Retinal pigment epithelial cell (primary cell): ENCODE data around the gene FAM221A.

Experiments used
- DNase-seq: peaks from one replicate; pipeline ENCODE4 v3.0.0-alpha.2; 2010; ENCODE audit warnings: low read depth
- H3K4me3 ChIP-seq: 2 replicates; pipeline ENCODE4 v1.5.1; 2011; ENCODE audit warnings: mild to moderate bottlenecking, low read length, control low read depth, moderate library complexity
- TF ChIP-seq, protein P1 (sequence below): conservative IDR thresholded peaks from 2 replicates; pipeline ENCODE4 v1.5.1; 2011; ENCODE audit warnings: low read depth, low read length, control low read depth, inconsistent platforms

Gene FAM221A, protein sequence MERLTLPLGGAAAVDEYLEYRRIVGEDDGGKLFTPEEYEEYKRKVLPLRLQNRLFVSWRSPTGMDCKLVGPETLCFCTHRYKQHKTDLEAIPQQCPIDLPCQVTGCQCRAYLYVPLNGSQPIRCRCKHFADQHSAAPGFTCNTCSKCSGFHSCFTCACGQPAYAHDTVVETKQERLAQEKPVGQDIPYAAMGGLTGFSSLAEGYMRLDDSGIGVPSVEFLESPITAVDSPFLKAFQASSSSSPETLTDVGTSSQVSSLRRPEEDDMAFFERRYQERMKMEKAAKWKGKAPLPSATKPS

DNA sequence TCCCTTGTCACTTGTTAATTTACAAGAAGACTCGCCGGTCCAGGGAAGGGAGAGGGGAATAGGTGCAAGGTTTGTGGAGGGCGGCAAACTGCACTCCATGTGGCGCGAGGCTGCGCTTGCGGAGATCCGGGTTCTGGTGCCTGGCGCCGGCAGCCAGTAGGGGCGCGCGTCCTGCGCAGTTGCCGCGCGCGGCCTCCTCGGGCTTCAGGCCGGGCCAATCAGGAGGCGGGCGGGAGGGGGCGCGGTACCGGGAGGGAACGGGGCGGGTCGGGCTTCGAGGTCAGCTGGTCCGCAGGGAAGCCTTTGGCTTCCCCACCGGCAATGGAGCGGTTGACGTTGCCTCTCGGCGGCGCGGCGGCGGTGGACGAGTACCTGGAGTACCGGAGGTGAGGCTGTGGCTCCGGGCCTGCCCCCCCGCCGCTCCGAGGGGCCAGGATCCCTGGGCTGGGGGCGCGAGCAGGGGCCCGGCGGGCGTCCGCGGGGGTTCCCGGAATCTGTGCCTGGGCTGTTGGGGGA lies at the start of gene FAM221A:
Gene FAM221A, plus strand, starts transcription at position 302 of the 516 bp plus-strand sequence. Its CDS starts 20 bp downstream, at position 322.
- TF ChIP-seq, protein P1, sequence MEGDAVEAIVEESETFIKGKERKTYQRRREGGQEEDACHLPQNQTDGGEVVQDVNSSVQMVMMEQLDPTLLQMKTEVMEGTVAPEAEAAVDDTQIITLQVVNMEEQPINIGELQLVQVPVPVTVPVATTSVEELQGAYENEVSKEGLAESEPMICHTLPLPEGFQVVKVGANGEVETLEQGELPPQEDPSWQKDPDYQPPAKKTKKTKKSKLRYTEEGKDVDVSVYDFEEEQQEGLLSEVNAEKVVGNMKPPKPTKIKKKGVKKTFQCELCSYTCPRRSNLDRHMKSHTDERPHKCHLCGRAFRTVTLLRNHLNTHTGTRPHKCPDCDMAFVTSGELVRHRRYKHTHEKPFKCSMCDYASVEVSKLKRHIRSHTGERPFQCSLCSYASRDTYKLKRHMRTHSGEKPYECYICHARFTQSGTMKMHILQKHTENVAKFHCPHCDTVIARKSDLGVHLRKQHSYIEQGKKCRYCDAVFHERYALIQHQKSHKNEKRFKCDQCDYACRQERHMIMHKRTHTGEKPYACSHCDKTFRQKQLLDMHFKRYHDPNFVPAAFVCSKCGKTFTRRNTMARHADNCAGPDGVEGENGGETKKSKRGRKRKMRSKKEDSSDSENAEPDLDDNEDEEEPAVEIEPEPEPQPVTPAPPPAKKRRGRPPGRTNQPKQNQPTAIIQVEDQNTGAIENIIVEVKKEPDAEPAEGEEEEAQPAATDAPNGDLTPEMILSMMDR: peak; percentile 65
- peak within 1 kb of the TSS; percentile 86 for H3K4me3 ChIP-seq

DNA sequence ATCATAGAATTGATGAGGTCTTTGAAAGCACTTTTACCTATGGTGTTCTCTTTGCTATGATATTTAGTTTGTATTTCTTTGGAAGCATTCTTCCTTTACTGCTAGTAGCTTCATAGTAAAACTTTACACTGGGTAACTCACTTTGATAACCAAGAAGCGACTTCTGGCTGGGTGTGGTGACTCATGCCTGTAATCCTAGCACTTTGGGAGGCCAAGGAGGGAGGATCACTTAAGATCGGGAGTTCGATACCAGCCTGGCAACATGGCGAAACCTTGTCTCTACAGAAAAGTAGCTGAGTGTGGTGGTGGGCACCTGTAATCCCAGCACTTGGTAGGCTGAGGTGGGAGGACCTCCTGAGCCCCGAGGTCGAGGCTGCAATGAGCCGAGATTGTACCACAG lies 46.6 kb upstream of the FAM221A start:
- no peak for DNase-seq
- TF ChIP-seq, protein P1: no peak
- H3K4me3 ChIP-seq: no peak overlapping the region

More for the DNA sequence above, at the start of gene FAM221A:
- DNase-seq: peak; percentile 57

DNA sequence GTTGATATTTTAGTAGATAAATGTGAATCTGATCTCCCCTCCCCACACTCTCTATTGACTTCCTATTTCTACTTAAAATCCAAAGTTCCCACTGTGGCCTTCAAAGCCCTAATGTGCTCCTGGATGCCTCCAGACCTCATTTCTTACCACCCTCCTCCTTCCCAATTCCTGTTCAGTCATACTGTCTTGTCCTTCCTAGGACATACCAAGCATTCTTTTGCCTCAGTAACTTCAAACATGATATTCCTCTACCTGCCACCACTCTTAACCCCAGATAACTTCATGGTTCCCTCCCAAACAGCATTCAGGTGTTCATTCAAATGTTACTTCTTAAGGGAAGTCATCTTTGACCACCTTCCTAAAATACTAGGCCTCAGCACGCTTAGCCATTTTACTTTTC lies 34.2 kb upstream of the FAM221A start:
- no peak overlapping the region for H3K4me3 ChIP-seq
- DNase-seq: no peak
- TF ChIP-seq, protein P1: no peak

DNA sequence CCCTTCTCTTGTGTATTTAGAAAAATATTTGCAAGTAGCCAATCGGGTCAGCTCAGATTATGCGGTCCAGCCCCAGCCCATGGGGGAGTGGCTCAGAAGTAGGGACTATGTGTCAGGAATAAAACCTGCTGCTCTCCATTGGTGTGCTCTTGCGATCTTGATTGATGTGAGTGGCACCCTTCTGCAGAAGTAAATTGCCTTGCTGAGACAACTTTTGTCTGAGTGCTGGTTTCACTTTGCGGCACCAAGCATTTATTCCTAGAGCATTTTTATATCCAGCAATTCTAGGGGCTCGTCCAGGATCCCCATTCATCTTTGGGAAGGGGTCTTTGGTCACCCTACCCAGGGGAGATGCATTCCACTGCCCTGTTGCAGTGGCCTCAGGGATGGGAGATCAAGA lies 26.1 kb upstream of the FAM221A start:
- TF ChIP-seq, protein P1: no peak
- DNase-seq: no peak
- no peak overlapping the region for H3K4me3 ChIP-seq

DNA sequence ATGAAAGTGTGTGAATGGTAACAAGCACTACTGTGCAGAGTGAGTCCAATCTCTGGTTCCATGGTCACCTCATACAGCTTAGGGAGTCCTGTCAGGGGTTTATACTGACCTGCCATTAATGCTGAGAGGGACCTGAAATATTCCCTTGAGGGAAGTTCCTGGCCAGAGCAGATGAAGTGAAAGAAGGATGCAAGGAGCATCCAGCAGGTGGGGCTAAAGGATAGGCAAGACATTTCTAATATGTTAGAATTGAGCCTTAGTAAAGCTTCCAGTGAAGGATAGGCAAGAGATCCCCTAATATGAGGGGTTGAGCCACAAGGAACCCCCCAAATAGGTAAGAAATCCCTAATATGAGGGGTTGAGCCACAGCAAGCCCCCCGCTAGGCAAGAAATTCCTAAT lies 25.5 kb upstream of the FAM221A start:
- H3K4me3 ChIP-seq: no peak overlapping the region
- DNase-seq: peak; percentile 2
- TF ChIP-seq, protein P1: peak; percentile 62

DNA sequence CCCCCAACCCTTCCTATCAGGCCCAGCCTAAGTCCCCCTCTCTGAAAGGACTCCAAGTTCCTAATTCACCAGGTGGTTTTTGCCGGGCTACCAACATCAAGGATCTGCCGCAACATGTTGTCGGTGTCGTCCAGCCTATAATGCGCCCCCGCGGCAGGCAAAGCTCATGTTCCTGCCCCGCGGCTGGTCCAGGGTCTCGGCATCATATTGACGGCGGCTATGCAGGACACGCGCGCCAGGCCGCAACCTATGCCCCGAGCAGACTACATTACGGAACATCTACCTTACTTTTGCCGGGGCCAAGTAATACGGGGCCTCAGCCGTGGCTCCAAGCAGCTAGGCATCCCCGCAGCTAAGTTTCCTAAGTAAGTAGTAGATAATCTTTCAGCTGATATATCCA lies 24.6 kb upstream of the FAM221A start:
- TF ChIP-seq, protein P1: no peak
- no peak overlapping the region for H3K4me3 ChIP-seq
- no peak for DNase-seq

DNA sequence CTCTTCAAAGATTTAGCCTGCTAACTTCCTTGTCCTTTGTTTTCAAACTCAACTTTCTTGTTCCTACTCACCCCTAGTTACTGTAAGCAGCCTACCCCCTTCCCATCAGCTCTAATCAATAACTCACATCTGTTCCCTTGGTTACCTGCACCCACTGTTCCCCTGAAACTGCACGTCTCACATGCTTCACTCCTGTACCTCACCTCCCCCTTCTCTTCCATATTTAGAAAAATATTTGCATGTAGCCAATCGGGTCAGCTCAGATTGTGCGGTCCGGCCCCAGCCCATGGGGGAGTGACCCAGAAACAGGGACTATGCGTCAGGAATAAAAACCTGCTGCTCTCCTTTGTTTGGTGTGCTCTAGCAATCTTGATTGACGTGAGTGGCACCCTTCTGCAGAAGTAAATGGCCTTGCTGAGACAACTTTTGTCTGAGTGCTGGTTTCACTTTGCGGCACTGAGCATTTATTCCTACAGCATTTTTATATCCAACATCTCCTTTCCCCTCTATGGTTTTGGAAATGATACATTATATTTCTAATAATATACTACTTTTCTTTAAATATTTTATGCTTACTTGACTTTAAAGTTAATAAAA lies 21.1 kb upstream of the FAM221A start:
- TF ChIP-seq, protein P1: no peak
- no peak for DNase-seq
- no peak overlapping the region for H3K4me3 ChIP-seq
